T-cell (primary cell): ENCODE measurements around the gene APCDD1L. TPM values are rescaled to one million over a fixed set of nuclear protein-coding genes. Genes with fewer than 3 reads are reported as not detected.

Experiments used
- ATAC-seq, 4 experiments: fragments of 200-7000 bp in 3 of 4; fragments of 150-1000 bp in 1 of 4; cut with Tn5 transposase; replicated peaks in 1 of 4; 1 replicate in 3 of 4; 2 replicates in 1 of 4; pipeline ENCODE4 v1.10.0; 2021; ENCODE audit warnings: moderate library complexity in 3 of 4, mild to moderate bottlenecking in 2 of 4, moderate number of reproducible peaks in 1 of 4
- CTCF ChIA-PET, 2 donors: fragments of 300-600 bp; sonication (Branson Sonifier 250); formaldehyde crosslinking; loops; one replicate each; lab custom pipeline; 2022; ENCODE audit warnings: antibody characterized with exemption in 2 of 2; lab: Charles Lee
- POLR2A ChIA-PET, 2 donors: fragments of 300-600 bp; sonication (Branson Sonifier 250); formaldehyde crosslinking; loops; one replicate each; lab custom pipeline; 2022; ENCODE audit warnings: antibody characterized with exemption in 2 of 2; lab: Charles Lee
- DNase-seq, 35 experiments: peaks; one replicate each; pipeline versions ENCODE4 v3.0.0 to v3.0.0-alpha.2; 2013 to 2023
- H3K27ac ChIP-seq: one replicate; pipeline ENCODE4 v1.5.1; 2013; ENCODE audit warnings: low read length
- H3K27me3 ChIP-seq, 2 experiments: replicated peaks in 1 of 2; 1 replicate in 1 of 2; 2 replicates in 1 of 2; pipeline versions ENCODE4 v1.6.1 to v1.7.0; 2013; ENCODE audit warnings: low read length in 1 of 2, mixed read lengths in 1 of 2; ENCODE audit not compliant: control insufficient read depth in 2 of 2, insufficient read depth in 2 of 2; ENCODE audit errors: extremely low read depth in 1 of 2
- H3K36me3 ChIP-seq, 2 donors: 1 replicate in 1 of 2; 2 replicates in 1 of 2; pipeline versions ENCODE4 v1.6.1 to v1.7.0; 2013; ENCODE audit warnings: low read length in 1 of 2; ENCODE audit not compliant: control insufficient read depth in 2 of 2, insufficient read depth in 1 of 2; ENCODE audit errors: extremely low read depth in 1 of 2
- H3K4me1 ChIP-seq, 2 experiments: 1 replicate in 1 of 2; 2 replicates in 1 of 2; pipeline versions ENCODE4 v1.6.1 to v1.7.0; 2013; ENCODE audit warnings: low read length in 2 of 2, mixed read lengths in 1 of 2; ENCODE audit not compliant: insufficient read depth in 2 of 2, control insufficient read depth in 1 of 2; ENCODE audit errors: extremely low read depth in 1 of 2
- H3K4me3 ChIP-seq, 2 donors: 1 replicate in 1 of 2; 2 replicates in 1 of 2; pipeline versions ENCODE4 v1.5.1 to v1.7.0; 2013; ENCODE audit warnings: mild to moderate bottlenecking in 2 of 2, low read length in 1 of 2, moderate library complexity in 1 of 2; ENCODE audit not compliant: control insufficient read depth in 1 of 2; ENCODE audit errors: extremely low read depth in 1 of 2
- H3K9me3 ChIP-seq: 2 replicates; pipeline ENCODE4 v1.7.0; 2013
- H3K27ac Mint-ChIP-seq, 2 donors: one replicate each; pipeline ENCODE4 v1.8.0; 2020 to 2021; ENCODE audit warnings: mild to moderate bottlenecking in 2 of 2, mixed read lengths in 2 of 2
- H3K27me3 Mint-ChIP-seq, 2 donors: one replicate each; pipeline ENCODE4 v1.8.0; 2021 to 2022; ENCODE audit warnings: mixed read lengths in 2 of 2
- H3K36me3 Mint-ChIP-seq: one replicate; pipeline ENCODE4 v1.8.0; 2021; ENCODE audit warnings: mixed read lengths
- H3K4me1 Mint-ChIP-seq, 3 donors: one replicate each; pipeline ENCODE4 v1.8.0; 2020 to 2022; ENCODE audit warnings: mixed read lengths in 3 of 3, mild to moderate bottlenecking in 1 of 3
- H3K4me3 Mint-ChIP-seq, 3 donors: one replicate each; pipeline ENCODE4 v1.8.0; 2020 to 2022; ENCODE audit warnings: mild to moderate bottlenecking in 3 of 3, mixed read lengths in 3 of 3, moderate library complexity in 3 of 3
- H3K9me3 Mint-ChIP-seq, 3 donors: one replicate each; pipeline ENCODE4 v1.8.0; 2020 to 2022; ENCODE audit warnings: mixed read lengths in 3 of 3
- WGBS: methylation state at CpG from one replicate; pipeline ENCODE4 v1.1.5; 2013; ENCODE audit warnings: missing lambda C conversion rate; ENCODE audit not compliant: insufficient coverage; 5-methylcytosine and 5-hydroxymethylcytosine counted together
- total RNA-seq, 35 experiments: library from RNA in 6 of 35; stranded (reverse) in 6 of 35; fragments of 120-200 nt in 1 of 35; gene quantifications; one replicate each; pipeline versions ENCODE4 v1.2.1 to v1.2.4 and lab custom pipeline; 2013 to 2026

APCDD1L gene
- not detected for total RNA-seq
- total RNA-seq (2013) = not detected
- total RNA-seq (lab: John Stamatoyannopoulos, UW) = 0 to 0.12 (median 0) reads per million in 29 experiments

DNA sequence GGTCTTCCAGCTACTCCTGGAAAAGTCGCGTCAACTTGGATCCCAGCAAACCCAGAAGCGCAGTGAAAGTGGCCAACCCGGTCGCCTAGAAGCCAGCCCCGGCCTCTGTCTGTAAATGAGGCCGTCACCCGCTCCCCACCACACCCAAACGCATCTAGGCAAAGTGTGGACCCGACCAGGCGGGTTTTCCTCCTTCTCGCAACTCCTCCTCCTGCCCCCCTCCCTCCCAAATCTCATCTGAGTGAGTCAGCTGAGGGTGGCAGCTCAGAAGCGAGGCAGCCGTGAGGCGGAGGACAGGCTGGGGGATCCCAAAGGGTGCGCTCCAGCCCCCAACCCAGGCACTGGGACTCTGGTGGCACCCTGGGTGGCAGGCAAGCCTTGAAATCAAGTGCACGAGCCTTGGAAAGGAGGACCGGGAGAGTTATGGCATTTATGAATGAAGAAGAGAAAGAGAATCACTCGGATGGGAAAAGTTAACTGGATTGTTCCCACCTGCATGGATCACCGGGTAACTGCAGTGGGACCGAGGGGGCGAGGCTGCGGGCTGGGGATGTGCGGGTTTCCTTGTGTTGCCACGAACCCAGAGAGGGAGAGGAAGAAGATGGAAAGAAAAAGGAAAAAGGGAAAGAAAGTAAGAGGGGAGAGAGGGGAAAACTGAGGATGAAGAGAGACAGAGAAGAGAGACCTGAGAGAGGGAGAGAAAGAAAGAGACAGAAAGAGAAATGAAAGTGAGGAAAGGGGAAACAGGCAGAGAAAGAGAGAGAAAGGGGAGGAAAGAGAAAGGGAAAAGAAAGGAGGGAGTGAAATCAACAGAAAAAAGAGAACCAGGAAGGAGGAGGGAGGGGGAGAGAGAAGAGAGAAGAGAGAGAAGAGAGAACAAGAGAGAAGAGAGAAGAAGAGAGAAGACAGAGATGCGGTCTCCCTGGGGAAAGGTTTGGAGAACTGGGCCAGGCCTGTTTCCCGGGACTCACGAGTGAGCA is at the start of gene APCDD1L:
TSS of gene APCDD1L (minus strand) at position 167 of the 980 bp plus-strand sequence. CDS start 692 bp downstream, outside the sequence.
- DNase-seq (no peak), ATAC-seq (no peak)
- no peaks in the 10 kb centered on the region for H3K4me1 Mint-ChIP-seq
- H3K36me3 Mint-ChIP-seq = no peaks in the 10 kb centered on the region
- no peak within 1 kb of the TSS for H3K4me3 Mint-ChIP-seq
- Histone ChIP-seq H3K27me3 (peaks cover 0 to 45% of the 10 kb centered on the region in 2 experiments), H3K27ac (no peak within 1 kb of the TSS), H3K36me3 (no peaks in the 10 kb centered on the region), H3K4me1 (no peaks in the 10 kb centered on the region), H3K4me3 (no peak within 1 kb of the TSS), H3K9me3 (no peaks in the 10 kb centered on the region)
- peaks cover 31 to 53% of the 10 kb centered on the region in 2 donors for H3K27me3 Mint-ChIP-seq
- WGBS = 17% methylated on average over 23 of the region's 28 CpGs
- no peak within 1 kb of the TSS for H3K27ac Mint-ChIP-seq
- ChIA-PET POLR2A (no interaction called here), CTCF (no interaction called here)
- H3K9me3 Mint-ChIP-seq = no peaks in the 10 kb centered on the region

DNA sequence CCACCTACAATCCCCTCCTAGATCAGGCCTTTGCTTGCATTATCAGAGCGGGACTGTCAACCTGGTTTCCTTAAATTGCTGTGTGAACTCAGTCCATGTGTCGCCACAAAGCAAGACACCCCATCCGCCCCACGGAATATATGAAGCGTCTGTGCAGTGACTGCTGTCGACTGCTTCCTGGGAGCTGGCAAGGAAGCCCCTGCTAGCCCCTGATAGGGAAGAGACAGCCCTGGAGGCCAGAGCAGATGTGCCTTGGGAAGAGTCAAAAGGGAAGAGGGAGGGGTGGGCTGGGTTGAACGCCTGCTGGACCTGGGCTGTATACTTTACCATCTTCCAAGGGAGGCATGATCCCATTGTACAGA is 44.1 kb upstream of the APCDD1L start:
- no peak for ATAC-seq
- no peak for DNase-seq
- no peaks in the 10 kb centered on the region for H3K4me1 Mint-ChIP-seq
- H3K4me3 ChIP-seq = no peak overlapping the region
- no peaks in the 10 kb centered on the region for H3K9me3 ChIP-seq
- H3K36me3 Mint-ChIP-seq = no peaks in the 10 kb centered on the region
- peaks cover 10 to 13% of the 10 kb centered on the region in 2 donors for H3K27me3 Mint-ChIP-seq
- WGBS = 90% methylated on average over 7 of the region's 7 CpGs
- H3K4me1 ChIP-seq = no peaks in the 10 kb centered on the region
- POLR2A ChIA-PET = no interaction called here
- H3K9me3 Mint-ChIP-seq = peaks cover 0 to 2% (median 0%) of the 10 kb centered on the region in 3 donors
- peaks cover 2 to 24% of the 10 kb centered on the region in 2 experiments for H3K27me3 ChIP-seq
- CTCF ChIA-PET = no interaction called here
- no peaks in the 10 kb centered on the region for H3K36me3 ChIP-seq
- no peak overlapping the region for H3K27ac ChIP-seq
- no peak overlapping the region for H3K27ac Mint-ChIP-seq
- no peak overlapping the region for H3K4me3 Mint-ChIP-seq

GRCh38 chr20:58558486-58559367 is 43.5 kb upstream of the APCDD1L start:
- H3K9me3 ChIP-seq = no peaks in the 10 kb centered on the region
- no peaks in the 10 kb centered on the region for H3K4me1 Mint-ChIP-seq
- peaks cover 0 to 1% (median 0%) of the 10 kb centered on the region in 3 donors for H3K9me3 Mint-ChIP-seq
- CTCF ChIA-PET = no interaction called here
- no peaks in the 10 kb centered on the region for H3K36me3 ChIP-seq
- ATAC-seq = no peak
- DNase-seq = no peak
- H3K27me3 Mint-ChIP-seq = peaks cover 11 to 14% of the 10 kb centered on the region in 2 donors
- H3K27ac Mint-ChIP-seq = no peak overlapping the region
- H3K4me1 ChIP-seq = no peaks in the 10 kb centered on the region
- H3K36me3 Mint-ChIP-seq = no peaks in the 10 kb centered on the region
- H3K27me3 ChIP-seq = peaks cover 2 to 28% of the 10 kb centered on the region in 2 experiments
- H3K4me3 ChIP-seq = no peak overlapping the region
- 76% methylated on average over 10 of the region's 19 CpGs for WGBS
- no peak overlapping the region for H3K4me3 Mint-ChIP-seq
- no peak overlapping the region for H3K27ac ChIP-seq
- POLR2A ChIA-PET = no interaction called here

- H3K27ac ChIP-seq = no peak overlapping the region
- H3K4me1 ChIP-seq = no peaks in the 10 kb centered on the region
- Mint-ChIP-seq H3K36me3 (no peaks in the 10 kb centered on the region), H3K27me3 (peaks cover 11 to 20% of the 10 kb centered on the region in 2 donors), H3K4me1 (no peaks in the 10 kb centered on the region), H3K4me3 (no peak overlapping the region), H3K9me3 (no peaks in the 10 kb centered on the region), H3K27ac (no peak overlapping the region)
- no peak for DNase-seq
- POLR2A ChIA-PET = no interaction called here
- H3K4me3 ChIP-seq = no peak overlapping the region
- 78% methylated on average over 4 of the region's 10 CpGs for WGBS
- peaks cover 2 to 32% of the 10 kb centered on the region in 2 experiments for H3K27me3 ChIP-seq
- ATAC-seq = no peak
- CTCF ChIA-PET = no interaction called here
- no peaks in the 10 kb centered on the region for H3K36me3 ChIP-seq
- H3K9me3 ChIP-seq = no peaks in the 10 kb centered on the region
These were observed 42.6 kb upstream of the APCDD1L start for GRCh38 chr20:58557733-58558342.

DNA sequence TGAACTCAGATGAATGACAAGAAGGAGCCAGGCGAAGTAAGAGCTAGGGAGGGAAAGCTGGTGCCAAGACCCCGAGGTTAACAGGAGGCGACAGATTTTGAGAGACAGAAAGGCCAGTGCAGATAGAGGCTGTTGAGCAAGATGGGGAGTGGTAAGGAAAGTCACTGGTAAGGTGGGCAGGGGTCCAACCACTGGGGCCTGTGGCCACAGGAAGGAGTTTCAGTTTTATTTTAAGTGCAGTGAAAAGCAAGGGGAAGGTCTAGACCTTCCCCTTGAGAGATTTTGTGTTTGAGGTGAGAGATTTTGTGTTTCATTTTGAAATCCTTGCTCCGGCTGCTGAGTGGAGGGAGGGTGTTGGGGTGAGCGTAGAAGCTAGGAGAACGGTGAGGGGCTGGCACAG is 41.8 kb upstream of the APCDD1L start:
- no peaks in the 10 kb centered on the region for H3K4me1 Mint-ChIP-seq
- H3K27me3 ChIP-seq = peaks cover 2 to 35% of the 10 kb centered on the region in 2 experiments
- no peaks in the 10 kb centered on the region for H3K36me3 ChIP-seq
- 68% methylated on average over 6 of the region's 6 CpGs for WGBS
- ChIA-PET POLR2A (no interaction called here), CTCF (no interaction called here)
- no peak overlapping the region for H3K27ac ChIP-seq
- no peak overlapping the region for H3K4me3 Mint-ChIP-seq
- no peaks in the 10 kb centered on the region for H3K36me3 Mint-ChIP-seq
- no peak overlapping the region for H3K4me3 ChIP-seq
- peaks cover 12 to 20% of the 10 kb centered on the region in 2 donors for H3K27me3 Mint-ChIP-seq
- no peak for ATAC-seq
- H3K4me1 ChIP-seq = no peaks in the 10 kb centered on the region
- no peaks in the 10 kb centered on the region for H3K9me3 ChIP-seq
- H3K27ac Mint-ChIP-seq = no peak overlapping the region
- no peaks in the 10 kb centered on the region for H3K9me3 Mint-ChIP-seq
- DNase-seq = no peak
